Mesendoderm (in vitro differentiated cells): ENCODE data around the gene AIM2.

ENCODE experiments used
- DNase-seq: peaks from one replicate; pipeline ENCODE4 v3.0.0; 2013
- H2AK5ac ChIP-seq: 2 replicates; pipeline ENCODE4 v1.6.1; 2013; ENCODE audit warnings: low read length, inconsistent platforms
- H2BK120ac ChIP-seq: 2 replicates; pipeline ENCODE4 v1.6.1; 2013; ENCODE audit warnings: low read depth, mild to moderate bottlenecking, low read length, moderate library complexity, mixed read lengths
- H2BK15ac ChIP-seq: replicated peaks from 2 replicates; pipeline ENCODE4 v1.6.1; 2013; ENCODE audit warnings: low read depth, mild to moderate bottlenecking, moderate library complexity
- H2BK5ac ChIP-seq: 2 replicates; pipeline ENCODE4 v1.6.1; 2013; ENCODE audit warnings: low read length, inconsistent platforms
- H3K18ac ChIP-seq: 2 replicates; pipeline ENCODE4 v1.6.1; 2013; ENCODE audit warnings: mild to moderate bottlenecking, low read length, mixed read lengths
- H3K23ac ChIP-seq: one replicate; pipeline ENCODE4 v1.6.1; 2013; ENCODE audit warnings: low read length
- H3K27ac ChIP-seq: 2 replicates; pipeline ENCODE4 v1.5.1; 2013; ENCODE audit warnings: low read depth, mild to moderate bottlenecking, inconsistent platforms, low read length, moderate library complexity
- H3K27me3 ChIP-seq: 2 replicates; pipeline ENCODE4 v1.6.1; 2013; ENCODE audit warnings: low read length, control low read depth, mild to moderate bottlenecking, inconsistent platforms; ENCODE audit not compliant: insufficient read depth, poor library complexity
- H3K36me3 ChIP-seq: 2 replicates; pipeline ENCODE4 v1.6.1; 2013; ENCODE audit warnings: low read length, inconsistent platforms; ENCODE audit not compliant: control insufficient read depth, insufficient read depth
- H3K4ac ChIP-seq: one replicate; pipeline ENCODE4 v1.6.1; 2013; ENCODE audit warnings: low read depth, mild to moderate bottlenecking, low read length, moderate library complexity
- H3K4me1 ChIP-seq: 2 replicates; pipeline ENCODE4 v1.6.1; 2013; ENCODE audit warnings: low read depth, low read length, inconsistent platforms; ENCODE audit not compliant: control insufficient read depth
- H3K4me2 ChIP-seq: 2 replicates; pipeline ENCODE4 v1.6.1; 2013; ENCODE audit warnings: low read length
- H3K4me3 ChIP-seq: 2 replicates; pipeline ENCODE4 v1.5.1; 2013; ENCODE audit warnings: mild to moderate bottlenecking, low read length
- H3K56ac ChIP-seq: one replicate; pipeline ENCODE4 v1.6.1; 2013; ENCODE audit warnings: low read length
- H3K79me1 ChIP-seq: 2 replicates; pipeline ENCODE4 v1.6.1; 2013; ENCODE audit warnings: low read length, inconsistent platforms
- H3K79me2 ChIP-seq: 2 replicates; pipeline ENCODE4 v1.6.1; 2013; ENCODE audit warnings: mild to moderate bottlenecking, low read length; ENCODE audit not compliant: control insufficient read depth, insufficient read depth
- H3K9ac ChIP-seq: 2 replicates; pipeline ENCODE4 v1.6.1; 2013; ENCODE audit warnings: low read length, inconsistent platforms
- H4K5ac ChIP-seq: one replicate; pipeline ENCODE4 v1.6.1; 2013; ENCODE audit warnings: low read length
- H4K8ac ChIP-seq: one replicate; pipeline ENCODE4 v1.6.1; 2013; ENCODE audit warnings: low read depth, mild to moderate bottlenecking, control low read depth, low read length, moderate library complexity
- WGBS: extraction: QIAGEN DNeasy Blood & Tissue Kit; methylation state at CpG from one replicate; pipeline ENCODE4 v1.1.7; 2013; ENCODE audit warnings: low lambda C conversion rate, missing lambda C conversion rate; ENCODE audit not compliant: insufficient coverage; ENCODE audit errors: extremely low coverage; 5-methylcytosine and 5-hydroxymethylcytosine counted together

The AIM2 gene

DNA sequence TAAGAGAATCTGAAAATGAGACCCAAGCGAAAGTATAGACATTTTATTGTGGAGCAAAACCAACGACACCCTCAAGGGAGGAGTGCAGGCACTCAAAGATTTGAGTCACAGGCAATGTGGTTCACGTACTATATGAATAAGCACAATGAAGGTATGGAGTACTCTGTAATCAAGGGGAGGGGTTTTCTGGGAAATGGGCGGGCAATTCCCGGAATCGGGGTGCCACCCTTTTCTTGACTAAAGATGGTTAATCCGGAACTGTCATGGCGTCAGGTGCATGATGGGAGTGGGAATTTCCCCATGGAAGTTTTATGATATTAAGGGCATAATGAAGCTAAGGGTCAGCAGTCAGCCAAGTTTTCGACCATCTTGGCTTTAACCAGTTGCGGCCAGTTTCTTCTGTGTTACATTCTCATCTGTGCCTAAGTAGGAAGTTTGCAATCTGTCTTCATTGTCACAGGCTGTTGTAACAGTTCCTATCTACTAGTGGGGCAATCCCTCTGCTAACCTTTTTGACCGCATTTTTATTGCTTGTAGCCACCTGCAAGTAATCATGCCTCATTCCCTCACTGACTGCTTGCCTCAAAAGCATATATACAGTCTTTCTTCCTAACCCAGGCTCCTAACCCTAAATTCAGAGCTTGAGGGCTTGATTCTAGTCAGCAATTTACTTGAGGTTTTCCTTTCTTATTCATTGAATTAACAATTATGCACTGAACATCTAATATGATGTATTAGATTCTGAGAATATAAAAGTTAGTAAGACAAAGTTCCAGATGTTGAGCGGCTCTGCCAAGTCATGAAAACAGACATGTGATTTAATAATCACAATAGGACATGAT, 775 bp upstream of the AIM2 start:
- Histone ChIP-seq H3K4ac (no peak overlapping the region), H3K9ac (no peak overlapping the region), H4K5ac (no peak overlapping the region), H2BK5ac (no peak overlapping the region), H3K27ac (no peak overlapping the region), H2AK5ac (no peak overlapping the region), H3K79me2 (no peaks in the 10 kb centered on the region), H3K56ac (no peak overlapping the region), H3K4me2 (no peak overlapping the region), H3K79me1 (no peaks in the 10 kb centered on the region), H3K4me1 (no peaks in the 10 kb centered on the region), H3K36me3 (no peaks in the 10 kb centered on the region), H4K8ac (no peak overlapping the region), H3K23ac (no peak overlapping the region), H2BK15ac (no peak overlapping the region), H3K4me3 (no peak overlapping the region), H3K18ac (no peak overlapping the region), H2BK120ac (no peak overlapping the region), H3K27me3 (no peaks in the 10 kb centered on the region)
- no CpG with 5 or more reads among the region's 12 CpGs for WGBS
- DNase-seq, result no peak

DNA sequence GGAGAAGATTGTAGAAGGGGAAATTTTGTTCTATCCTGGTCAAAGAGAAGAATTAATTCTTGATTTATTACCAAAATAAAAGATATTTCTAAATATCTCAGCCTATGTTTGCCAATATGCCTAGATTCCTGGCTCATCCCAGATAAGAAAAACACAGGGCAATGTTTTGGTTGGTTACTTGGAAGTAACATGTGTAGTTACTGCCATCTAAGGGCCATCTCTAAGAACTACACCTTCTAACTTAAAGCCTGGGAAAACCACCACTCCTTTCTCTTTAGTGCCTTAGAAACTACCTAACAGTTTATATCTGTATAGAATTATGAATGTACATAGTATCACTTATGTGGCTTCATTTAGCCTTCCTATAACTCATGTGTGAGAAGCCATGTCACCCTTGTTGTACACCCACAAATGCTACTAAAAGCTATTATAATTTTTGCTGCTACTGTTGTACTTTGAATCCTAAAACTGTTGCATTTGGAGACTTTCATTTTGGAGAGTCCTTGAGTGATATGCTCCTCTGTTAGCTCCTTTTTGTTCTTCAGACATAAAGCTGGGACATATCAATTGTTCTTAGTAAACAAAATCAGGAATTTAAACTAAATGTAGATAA, 4.5 kb downstream of the AIM2 start:
- Histone ChIP-seq H4K5ac (no peak overlapping the region), H3K9ac (no peak overlapping the region), H3K4ac (no peak overlapping the region), H2BK120ac (no peak overlapping the region), H3K56ac (no peak overlapping the region), H2AK5ac (no peak overlapping the region), H3K79me2 (no peaks in the 10 kb centered on the region), H3K36me3 (no peaks in the 10 kb centered on the region), H3K18ac (no peak overlapping the region), H2BK15ac (no peak overlapping the region), H3K23ac (no peak overlapping the region), H3K27ac (no peak overlapping the region), H3K4me3 (no peak overlapping the region), H3K27me3 (no peaks in the 10 kb centered on the region), H2BK5ac (no peak overlapping the region), H3K79me1 (no peaks in the 10 kb centered on the region), H3K4me2 (no peak overlapping the region), H3K4me1 (no peaks in the 10 kb centered on the region), H4K8ac (no peak overlapping the region)
- DNase-seq, result peak; percentile 72

DNA sequence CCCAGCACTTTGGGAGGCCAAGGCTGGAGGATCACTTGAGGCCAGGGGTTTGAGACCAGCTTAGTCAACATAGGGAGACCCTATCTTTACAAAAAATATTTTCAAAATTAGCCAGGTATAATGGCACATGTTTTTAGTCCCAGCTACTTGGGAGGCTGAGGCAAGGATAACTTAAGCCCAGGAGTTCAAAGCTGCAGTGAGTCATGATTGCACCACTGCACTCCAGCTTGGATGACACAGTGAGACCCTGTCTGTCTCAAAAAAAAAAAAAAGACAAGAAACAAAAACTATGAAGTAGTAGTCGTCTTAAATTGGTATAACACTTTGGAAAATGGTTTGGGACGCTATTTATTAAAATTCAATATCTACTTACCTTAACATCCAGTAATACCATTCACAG, 7.7 kb downstream of the AIM2 start:
- Histone ChIP-seq H3K27ac (no peak overlapping the region), H4K8ac (no peak overlapping the region), H3K18ac (no peak overlapping the region), H3K4ac (no peak overlapping the region), H3K4me3 (no peak overlapping the region), H3K9ac (no peak overlapping the region), H3K36me3 (no peaks in the 10 kb centered on the region), H3K4me2 (no peak overlapping the region), H3K79me1 (no peaks in the 10 kb centered on the region), H3K23ac (no peak overlapping the region), H2BK15ac (peak overlapping the region; percentile 36), H3K79me2 (no peaks in the 10 kb centered on the region), H3K27me3 (no peaks in the 10 kb centered on the region), H2BK5ac (no peak overlapping the region), H2BK120ac (no peak overlapping the region), H2AK5ac (no peak overlapping the region), H4K5ac (no peak overlapping the region), H3K56ac (no peak overlapping the region), H3K4me1 (no peaks in the 10 kb centered on the region)
- WGBS, result no CpG with 5 or more reads among the region's 2 CpGs
- DNase-seq, result no peak

DNA sequence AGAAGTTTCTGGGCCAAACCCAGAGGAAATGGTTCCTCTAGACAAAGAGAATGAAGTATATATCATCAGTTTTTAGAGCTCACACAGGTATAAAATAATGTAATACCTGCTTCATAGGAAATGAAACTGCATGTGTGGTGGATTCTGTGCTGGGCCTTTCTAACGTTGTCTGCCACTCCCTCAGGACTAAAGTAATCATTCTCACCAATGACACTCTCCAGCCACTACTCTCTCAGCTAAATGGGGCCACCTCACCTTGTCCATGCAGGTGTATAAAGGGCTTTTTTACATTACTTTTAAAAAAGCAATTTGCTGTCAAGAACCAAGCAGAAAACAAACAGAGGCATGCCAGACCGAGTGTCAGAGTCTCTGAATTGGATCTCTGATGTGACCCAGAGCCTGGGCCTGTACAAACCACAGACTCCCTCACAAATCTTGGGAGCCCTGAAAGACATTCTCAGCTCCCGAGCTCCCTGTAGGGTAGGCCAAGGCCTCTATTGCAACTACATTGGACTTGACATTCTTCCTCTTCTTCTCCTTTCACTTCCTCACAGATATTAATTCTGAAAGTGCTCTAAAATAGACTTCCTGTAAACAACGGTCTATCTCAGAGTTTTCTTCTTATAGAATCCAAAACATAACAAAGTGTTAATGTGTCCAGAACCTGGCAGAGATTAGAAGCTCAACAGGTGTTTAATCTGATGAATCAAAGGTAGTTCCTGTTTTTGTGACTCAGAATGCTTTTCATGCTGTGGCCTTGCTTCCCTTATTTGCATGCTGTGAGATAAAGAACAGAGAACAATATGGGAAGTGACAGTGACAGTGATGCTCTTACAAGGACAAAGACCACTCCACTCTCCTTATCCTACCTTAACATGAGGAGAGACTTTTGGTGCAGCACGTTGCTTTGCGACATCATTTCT, 8.6 kb downstream of the AIM2 start:
- peak; percentile 74 for DNase-seq
- Histone ChIP-seq H3K9ac (no peak overlapping the region), H3K27me3 (no peaks in the 10 kb centered on the region)

DNA sequence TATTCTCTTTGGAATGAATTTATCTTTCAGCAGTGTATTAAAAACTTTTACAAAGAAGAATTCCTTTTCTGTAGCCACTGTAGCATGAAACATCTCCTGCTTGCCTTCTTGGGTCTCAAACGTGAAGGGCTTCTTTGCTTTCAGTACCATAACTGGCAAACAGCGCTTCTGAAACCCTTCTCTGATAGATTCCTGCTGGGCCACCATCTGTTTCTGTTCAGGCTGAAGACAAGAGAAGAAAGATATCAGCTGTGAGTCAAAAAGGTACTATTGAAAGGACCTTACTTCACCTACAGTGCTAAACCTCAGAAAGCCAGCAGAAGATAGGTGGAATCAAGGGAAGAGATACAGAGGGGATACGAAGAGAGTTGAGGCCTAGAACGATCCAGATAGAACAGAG, 10.5 kb downstream of the AIM2 start:
- Histone ChIP-seq H2BK120ac (no peak overlapping the region), H3K4ac (no peak overlapping the region), H3K27me3 (no peaks in the 10 kb centered on the region), H2AK5ac (no peak overlapping the region), H3K4me3 (no peak overlapping the region), H4K5ac (no peak overlapping the region), H3K4me2 (no peak overlapping the region), H3K9ac (no peak overlapping the region), H3K79me1 (no peaks in the 10 kb centered on the region), H2BK5ac (no peak overlapping the region), H3K18ac (no peak overlapping the region), H3K56ac (no peak overlapping the region), H4K8ac (no peak overlapping the region), H3K36me3 (no peaks in the 10 kb centered on the region), H2BK15ac (no peak overlapping the region), H3K27ac (no peak overlapping the region), H3K4me1 (no peaks in the 10 kb centered on the region), H3K23ac (no peak overlapping the region), H3K79me2 (no peaks in the 10 kb centered on the region)
- WGBS, result no CpG with 5 or more reads among the region's 4 CpGs
- DNase-seq, result peak; percentile 72

More for the DNA sequence above, 8.6 kb downstream of the AIM2 start:
- no peak overlapping the region for H3K4ac ChIP-seq
- H2BK15ac ChIP-seq, result no peak overlapping the region
- H4K8ac ChIP-seq, result no peak overlapping the region
- H3K36me3 ChIP-seq, result no peaks in the 10 kb centered on the region
- H3K79me2 ChIP-seq, result no peaks in the 10 kb centered on the region
- H3K18ac ChIP-seq, result no peak overlapping the region
- no peak overlapping the region for H3K23ac ChIP-seq
- WGBS, result no CpG with 5 or more reads among the region's 6 CpGs
- no peak overlapping the region for H2AK5ac ChIP-seq
- no peak overlapping the region for H3K27ac ChIP-seq
- H2BK5ac ChIP-seq, result no peak overlapping the region
- no peak overlapping the region for H2BK120ac ChIP-seq
- no peak overlapping the region for H3K56ac ChIP-seq
- H3K4me2 ChIP-seq, result no peak overlapping the region
- H4K5ac ChIP-seq, result no peak overlapping the region
- H3K4me3 ChIP-seq, result no peak overlapping the region
- no peaks in the 10 kb centered on the region for H3K79me1 ChIP-seq
- no peaks in the 10 kb centered on the region for H3K4me1 ChIP-seq
